HuH-7 (cell line): Measurements from ENCODE around the gene TMEM63A.

Experiments used
- DNase-seq: peaks from one replicate; pipeline ENCODE4 v3.0.0; 2011; ENCODE audit warnings: low spot score

Gene TMEM63A

DNA sequence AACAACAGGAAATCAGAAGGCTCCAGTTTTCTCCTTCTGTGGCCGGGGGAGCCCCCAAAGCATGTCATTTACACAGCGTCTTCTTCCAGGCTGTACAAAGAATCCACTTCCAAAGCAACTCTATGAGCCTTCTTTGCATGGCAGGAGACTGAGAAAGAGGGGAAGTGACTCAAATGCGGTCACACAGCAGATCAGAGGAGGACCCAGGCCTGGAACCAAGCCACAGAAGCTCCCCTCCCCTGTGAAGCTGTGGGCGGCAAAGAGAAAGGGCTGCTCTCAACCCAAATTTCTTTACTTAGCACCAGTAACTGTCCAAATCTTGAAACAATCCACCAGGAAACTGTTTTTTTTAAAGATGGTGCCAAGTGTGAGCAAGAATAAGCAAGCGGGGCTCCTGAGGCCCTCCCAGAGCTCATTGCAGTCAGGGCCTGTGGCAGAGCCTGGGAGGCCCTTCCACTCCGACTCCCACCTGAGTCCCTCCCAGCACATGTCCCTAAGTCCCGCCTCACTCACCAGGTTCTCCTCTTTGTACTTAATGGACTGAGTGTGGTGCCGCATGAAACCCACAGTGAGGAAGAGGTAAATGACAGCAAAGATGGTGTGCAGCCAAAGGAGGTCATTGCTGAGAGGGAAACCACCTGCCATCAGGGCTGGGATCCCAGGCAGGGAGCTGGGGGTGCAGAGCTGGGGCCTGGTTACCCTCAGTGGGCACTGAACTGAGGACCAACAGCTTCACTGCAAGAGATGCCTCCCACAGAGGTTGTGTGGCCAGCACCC is 15.9 kb downstream of the TMEM63A start:
- DNase-seq, result no peak

- no peak for DNase-seq
Observed at GRCh38 chr1:225865514-225865913, 16.7 kb downstream of the TMEM63A start.

DNA sequence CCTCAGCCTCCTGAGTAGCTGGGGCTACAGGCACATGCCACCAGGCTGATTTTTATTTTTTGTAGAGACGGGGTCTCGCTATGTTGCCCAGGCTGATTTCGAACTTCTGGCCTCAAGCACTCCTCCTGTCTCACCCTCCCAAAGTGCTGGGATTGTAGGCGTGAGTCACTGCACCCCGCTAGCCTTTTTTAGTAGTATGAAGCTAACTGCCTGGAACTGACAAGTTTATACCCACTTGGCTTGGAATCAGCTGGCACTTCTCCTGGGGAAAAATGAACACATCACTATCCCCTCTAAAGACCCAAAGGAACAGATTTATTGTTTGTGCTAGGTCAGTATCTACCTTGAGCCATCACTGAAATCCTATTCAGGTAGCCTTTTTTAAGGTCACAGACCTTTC is 19.0 kb downstream of the TMEM63A start:
- no peak for DNase-seq

- no peak for DNase-seq
Observed at GRCh38 chr1:225862581-225862950, 19.6 kb downstream of the TMEM63A start.

DNA sequence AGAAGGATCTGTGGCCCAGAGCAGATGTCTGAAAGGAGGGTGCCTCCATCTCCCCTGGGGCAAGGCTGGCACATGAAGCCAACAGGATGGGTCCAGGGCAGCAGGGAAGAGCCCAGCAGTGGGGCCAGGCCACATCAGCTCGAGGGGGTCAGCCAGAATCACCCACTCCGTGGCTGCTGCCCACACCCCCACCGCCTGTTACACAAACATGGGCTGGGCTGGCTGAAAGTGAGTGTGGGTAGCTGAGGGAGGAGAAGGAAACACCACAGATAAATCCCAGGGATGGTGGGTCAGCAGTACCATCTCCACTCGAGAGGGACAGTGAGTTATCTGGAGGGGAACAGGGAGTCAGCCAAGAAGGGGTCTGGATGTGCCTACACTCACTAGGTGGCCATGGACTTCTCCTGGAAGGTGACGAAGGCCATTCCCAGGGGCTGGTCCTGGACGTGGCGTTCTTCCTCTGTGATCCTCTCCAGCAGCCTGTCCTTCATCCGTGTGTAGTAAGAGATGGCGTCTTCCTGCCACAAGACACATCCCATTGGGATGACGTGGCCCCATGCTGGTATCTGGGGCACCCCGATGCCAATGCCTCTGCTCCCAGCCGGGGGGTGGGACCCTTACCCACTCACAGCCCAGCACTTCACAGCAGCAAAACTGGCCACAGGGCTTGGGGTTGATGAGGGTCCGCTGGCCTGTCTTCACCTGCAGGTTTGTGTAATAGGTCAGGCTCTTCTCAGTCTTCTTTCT is 20.2 kb downstream of the TMEM63A start:
- DNase-seq, result no peak

DNA sequence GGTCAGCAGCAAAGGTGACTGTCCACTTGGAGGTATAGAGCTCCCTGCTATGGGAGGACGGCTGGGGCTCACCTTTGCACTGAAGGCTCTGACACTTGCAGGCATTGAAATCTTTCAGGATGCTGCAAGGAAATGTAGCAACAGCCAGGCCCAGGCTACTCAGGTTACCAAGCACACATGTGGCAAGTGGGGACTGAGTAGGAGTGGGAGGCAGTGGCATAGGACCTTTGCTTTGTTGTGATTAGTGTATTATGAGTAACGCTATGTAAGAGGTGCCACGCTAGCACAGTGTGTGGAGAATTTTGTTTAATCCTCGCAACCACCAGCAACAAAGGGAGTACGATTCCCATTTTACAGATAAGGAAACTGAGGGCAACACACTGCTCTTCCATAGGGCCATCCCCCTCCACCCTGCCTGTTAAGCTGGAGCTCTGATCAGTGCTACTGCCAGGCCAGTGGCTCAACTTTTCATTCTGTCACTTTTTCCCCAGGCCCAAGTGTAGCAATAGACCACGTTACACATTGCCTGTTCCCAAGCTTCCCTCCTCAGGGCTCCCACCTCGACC is 21.2 kb downstream of the TMEM63A start:
- no peak for DNase-seq

DNA sequence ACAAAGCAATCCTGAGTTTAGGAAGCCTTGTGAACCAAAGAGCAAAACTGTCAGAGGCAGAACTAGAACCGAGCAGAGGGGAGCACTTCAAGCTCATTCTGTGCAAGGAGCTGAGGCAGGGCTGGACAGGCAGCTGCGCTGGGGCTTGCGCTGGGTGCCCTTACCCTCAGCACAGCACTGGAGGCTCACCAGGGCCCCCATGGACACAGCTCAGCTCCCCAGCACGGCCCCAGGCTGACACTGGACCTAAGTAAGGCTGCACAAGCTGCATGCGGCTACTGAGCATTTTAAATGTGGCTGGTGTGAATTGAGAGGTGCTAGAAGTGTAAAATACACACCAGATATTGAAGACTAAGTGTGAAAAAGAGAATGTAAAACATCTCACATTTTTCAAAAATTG is 22.1 kb downstream of the TMEM63A start:
- no peak for DNase-seq

DNA sequence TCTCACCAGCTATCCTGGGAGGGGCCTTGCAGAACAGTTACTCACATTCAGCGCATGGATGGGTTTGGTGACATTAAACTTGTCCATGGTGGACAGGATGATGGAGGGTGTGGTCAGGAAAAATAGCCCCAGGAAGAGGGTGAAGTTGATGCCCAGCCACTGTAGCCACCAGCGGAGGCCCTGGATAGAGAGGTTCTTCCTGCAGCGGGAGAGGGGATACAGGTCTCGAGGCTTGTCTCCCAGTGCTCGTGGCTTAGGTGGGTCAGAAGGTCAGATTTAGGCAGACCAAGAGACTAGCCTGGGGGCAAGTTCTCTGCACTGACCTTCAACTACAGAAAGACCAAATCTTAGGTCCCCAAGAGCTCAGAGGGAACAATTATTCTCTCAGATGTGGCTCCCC is 23.0 kb downstream of the TMEM63A start:
- no peak for DNase-seq

DNA sequence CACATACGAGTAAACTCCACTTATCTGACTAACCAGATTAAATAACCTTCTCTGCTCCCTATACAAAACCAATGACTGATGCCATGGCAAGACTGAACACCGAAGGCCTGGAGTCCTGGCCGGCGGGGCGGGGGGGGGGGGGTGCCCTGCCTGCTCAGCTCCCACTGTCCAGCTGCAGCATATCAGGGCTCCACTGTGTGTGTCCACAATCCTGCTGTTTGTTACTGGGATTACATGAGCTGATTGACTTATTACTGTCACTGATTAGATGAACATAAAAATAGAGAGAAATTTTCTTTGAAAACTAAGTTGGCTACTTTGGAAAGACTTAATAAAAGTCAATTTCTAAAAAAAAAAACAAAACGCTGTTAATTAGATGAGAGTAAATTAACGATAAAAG is 24.9 kb downstream of the TMEM63A start:
- no peak for DNase-seq

DNA sequence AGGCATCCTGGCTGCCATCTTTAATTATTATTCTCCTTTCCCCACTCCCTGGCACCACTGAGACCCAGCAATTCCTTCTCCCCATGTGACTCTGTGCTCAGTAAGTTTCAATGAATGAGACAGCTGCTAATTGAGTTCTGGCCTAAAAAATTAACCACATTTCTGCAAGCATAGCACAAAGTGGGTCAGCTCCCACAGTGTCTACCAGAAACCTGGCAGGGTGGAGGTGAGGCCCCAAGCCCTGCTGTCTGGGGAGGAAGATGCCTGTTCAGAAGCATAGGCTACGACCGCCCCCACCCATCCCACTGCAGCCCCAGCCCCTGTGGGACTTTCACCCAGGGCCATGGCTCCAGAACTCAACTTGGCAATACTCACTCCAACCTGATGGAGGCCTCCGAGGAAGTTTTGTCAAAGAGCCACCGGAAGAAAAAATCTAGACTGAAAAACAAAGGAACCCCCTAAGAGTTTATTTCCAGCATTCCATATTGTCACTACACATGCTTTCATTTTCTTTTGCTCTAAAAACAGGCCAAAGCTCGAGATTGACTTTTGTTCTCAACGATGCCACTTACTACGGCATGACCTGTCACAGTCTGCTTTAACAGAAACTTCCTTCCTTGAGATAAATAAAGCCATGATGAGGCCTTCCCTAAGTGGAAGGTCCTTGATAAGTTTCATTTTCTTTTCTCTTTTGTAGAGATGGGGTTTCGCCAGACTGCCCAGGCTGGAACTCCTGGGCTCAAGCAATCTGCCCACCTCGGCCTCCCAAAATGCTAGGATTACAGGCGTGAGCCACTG is 26.5 kb downstream of the TMEM63A start:
- DNase-seq, result no peak

GRCh38 chr1:225853441-225853840 is 28.7 kb downstream of the TMEM63A start:
- no peak for DNase-seq

DNA sequence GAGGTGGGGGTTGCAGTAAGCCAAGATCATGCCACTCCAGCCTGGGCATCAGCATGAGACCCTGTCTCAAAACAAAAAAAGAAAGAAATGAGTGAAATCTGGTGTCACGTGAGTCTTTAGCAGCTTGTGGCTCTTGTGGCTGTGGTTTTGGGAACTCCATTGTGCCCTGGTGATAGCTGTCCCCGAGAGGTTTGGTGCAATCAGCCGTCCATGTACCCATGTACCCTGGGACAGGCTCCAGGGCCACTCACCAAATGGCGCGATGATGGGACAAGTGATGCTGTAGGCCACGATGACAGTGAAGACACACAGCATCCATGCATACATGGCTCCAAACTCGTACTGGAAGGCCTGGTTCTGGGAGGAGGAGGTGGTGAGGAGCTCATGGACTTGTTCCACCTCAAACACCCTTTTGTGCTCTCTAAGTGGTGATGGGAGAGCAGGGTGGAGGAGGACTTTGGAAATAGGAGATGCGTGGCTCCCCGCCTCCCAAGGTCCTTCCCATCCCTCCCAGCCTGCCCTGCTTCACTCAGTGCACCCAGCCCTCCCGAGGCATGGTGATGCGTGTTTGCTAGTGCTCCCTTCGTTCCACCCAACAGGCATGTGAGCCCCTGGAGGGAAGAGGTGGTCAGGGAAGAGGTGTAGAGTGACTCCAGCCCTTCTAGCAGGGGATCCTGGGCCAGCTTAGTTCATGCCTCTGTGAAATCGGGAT is 29.6 kb downstream of the TMEM63A start:
- no peak for DNase-seq

DNA sequence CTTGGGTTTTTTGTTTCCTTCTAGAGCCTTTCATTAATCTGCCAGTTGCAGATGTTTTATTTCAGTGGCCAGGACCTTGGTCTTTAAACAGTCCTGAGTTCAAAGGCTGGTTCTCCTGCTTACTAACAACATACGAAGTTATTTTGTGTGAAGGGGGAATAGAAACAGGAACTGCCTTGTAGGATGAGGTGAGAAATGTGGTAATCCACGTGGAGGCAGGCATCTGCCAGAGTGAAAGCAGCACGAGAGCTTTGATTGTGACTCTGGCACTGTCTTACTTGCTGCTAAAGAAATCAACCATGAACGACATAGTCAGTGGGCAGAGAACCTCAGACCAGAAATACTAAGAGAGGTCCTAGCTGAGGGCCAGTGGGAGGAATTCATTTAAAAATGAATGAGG is 30.4 kb downstream of the TMEM63A start:
- no peak for DNase-seq

GRCh38 chr1:225850370-225850769 is 31.8 kb downstream of the TMEM63A start:
- no peak for DNase-seq

- DNase-seq, result no peak
Observed at GRCh38 chr1:225849925-225850324, 32.3 kb downstream of the TMEM63A start.

DNA sequence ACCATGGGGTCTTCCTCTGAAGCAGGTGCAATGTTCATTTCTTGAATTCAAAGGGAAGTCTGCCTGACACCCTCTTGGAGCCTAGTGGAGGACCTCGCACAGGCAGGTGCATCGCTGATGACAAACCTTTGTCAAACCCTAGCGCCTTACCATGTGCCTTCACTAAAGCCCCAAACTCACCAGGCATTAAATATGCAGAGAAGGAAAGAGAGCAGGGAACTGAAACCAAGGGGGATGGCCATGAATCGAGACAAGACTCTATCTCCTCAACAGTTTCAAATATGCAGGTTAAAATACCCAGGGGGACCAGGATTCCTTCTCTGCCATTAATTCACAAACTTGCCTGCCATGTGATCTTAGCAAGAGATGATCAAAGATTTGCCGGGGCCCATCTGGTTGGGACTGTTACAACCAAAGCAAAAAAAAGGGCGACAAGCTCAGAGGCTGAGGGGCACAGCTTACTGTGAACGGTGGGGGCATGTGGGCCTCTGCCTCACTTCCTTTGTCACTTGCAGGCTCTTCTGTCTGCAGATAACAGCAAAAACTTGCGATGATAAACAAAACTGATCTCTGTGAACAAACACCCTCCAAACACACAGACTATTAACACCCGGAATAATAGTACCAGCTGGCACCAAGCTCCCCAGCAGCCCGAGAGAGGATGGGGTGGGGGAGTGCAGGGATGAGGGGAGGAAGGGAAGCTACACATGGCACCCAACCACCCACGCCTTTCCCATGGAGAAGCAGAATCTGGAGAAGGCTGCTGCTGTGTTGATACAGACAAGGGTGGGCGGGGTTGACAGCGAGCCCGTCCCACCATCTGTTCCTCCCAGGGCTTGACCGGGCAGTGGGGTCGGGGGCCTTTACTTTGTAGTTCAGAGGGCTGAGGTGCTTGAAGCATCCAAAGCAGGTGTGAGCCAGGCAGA is 33.9 kb downstream of the TMEM63A start:
- DNase-seq, result no peak

DNA sequence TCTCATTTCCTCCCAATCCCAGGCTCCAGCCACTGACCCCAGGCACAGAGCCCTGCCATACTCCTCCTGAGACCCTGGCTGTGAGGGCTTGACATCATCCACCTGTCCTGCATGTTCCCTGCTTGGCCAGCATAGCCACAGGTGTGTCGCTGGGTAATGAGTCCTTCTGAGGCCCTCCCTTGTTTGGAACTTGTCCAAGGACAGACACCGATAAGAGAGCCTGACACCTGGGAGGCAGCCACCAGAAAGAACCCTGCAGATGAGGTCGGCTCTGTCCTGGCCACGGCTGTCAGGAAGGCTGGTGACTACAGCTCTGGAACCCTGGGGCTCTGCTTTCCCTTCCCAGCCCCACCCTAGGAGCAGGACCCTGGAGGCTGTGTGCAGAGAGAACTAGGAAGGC is 34.6 kb downstream of the TMEM63A start:
- DNase-seq, result no peak

DNA sequence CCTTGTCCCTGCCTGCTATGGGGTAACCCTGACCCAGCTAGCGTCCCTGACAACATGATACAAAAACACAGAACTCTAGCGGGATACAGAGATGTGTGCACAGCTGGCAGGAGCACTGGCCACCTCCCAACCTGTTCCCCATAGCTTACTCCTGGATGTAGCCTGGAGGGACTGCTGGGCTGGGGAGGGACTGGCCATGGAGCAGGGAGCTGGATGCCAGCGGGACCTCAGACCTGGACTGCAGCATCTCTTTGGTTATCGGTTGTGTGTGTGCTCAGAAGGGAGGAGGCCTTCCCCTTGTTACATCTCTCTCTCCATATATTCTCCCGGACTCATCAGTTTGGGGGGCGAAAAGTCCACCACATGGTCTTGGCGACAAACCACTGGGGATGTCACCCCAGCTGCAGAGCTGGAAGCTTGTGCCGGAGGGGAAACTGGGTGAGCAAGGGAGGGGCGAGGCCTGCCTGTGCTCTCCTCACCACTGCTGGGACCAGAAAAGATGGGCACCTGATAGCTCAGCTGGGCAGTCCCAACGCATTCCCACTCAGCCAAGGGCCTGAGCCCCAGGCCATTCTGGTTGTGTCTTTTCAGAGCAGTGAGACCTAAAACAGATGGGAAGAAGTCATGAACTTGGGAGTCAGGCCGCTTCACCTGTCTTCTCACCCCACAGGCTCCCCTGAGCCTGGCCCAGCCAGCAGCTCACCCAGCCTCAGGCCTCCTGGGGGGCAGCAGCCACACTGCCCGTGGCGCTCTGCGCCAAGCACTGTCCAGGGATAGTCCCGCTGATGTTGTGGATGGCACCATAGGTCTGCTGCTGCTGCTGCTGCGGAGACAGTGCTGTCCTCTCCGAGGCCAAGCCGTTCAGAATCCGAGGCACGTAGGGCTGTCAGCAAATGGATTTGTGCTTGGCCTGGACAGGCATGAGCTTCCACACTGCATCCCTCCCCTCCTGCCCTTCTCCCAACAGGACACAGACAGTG is 35.6 kb downstream of the TMEM63A start:
- no peak for DNase-seq

DNA sequence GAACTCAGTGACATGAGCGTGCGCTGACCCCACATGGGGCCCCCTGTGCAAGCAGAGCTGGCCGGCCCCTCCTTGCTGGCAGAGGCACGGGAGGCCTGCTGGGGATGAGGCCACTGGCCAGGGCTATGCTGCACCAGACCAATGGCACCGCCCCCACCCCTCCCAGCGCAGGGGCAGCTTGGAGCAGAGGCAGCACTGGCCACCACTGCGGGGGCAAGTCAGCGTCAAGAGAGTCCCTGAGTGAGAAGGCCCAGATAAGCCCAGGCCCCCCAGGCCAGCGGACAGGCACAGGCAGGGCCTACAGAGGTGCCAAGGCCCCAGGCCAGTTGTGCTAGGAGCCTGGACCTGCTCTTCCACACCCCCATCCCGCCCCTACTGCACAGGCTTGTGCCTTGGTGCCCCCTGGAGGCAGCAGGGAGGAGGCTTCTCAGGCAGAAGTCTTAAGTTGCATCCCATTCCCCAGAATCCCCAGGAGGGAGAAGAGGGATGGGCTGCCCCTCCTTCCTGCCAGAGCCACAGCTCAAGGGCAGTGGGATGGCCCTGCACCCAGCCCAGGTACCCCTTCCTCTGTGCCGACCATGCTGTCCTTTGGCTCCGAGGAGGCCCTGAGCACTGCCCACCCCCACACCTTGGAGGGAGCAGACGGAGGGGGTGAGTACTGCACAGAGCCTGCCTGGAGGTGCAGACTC is 36.5 kb downstream of the TMEM63A start:
- peak; percentile 94 for DNase-seq
